Neutrophil (primary cell): Measurements from ENCODE around the gene INTS3.
"Not testable (repeated sequence)": the region's sequence is repeated elsewhere in the genome, so short reads cannot be mapped to it uniquely, and the experiment has no call there.

Experiments
- H3K27ac ChIP-seq: fragments of 200-600 bp; sonication (generic); 2 replicates; pipeline ENCODE4 v1.5.1; 2016; ENCODE audit warnings: mild to moderate bottlenecking, moderate library complexity
- H3K27me3 ChIP-seq: fragments of 200-600 bp; sonication (generic); 2 replicates; pipeline ENCODE4 v1.6.0; 2016; ENCODE audit warnings: mild to moderate bottlenecking
- H3K36me3 ChIP-seq: fragments of 200-600 bp; sonication (generic); 2 replicates; pipeline ENCODE4 v1.5.1; 2017
- H3K4me1 ChIP-seq, 2 experiments: fragments of 200-600 bp in 1 of 2; sonication (generic) in 1 of 2; 1 replicate in 1 of 2; 2 replicates in 1 of 2; pipeline versions ENCODE4 v1.5.1 to v1.6.1; 2013 to 2016; ENCODE audit warnings: low read depth in 1 of 2, low read length in 1 of 2, mild to moderate bottlenecking in 1 of 2, moderate library complexity in 1 of 2; ENCODE audit not compliant: control insufficient read depth in 1 of 2, insufficient read depth in 1 of 2
- H3K4me3 ChIP-seq, 2 experiments: fragments of 200-600 bp in 1 of 2; sonication (generic) in 1 of 2; 1 replicate in 1 of 2; 2 replicates in 1 of 2; pipeline ENCODE4 v1.5.1; 2013 to 2016; ENCODE audit warnings: low read depth in 1 of 2, low read length in 1 of 2, mild to moderate bottlenecking in 1 of 2, moderate library complexity in 1 of 2
- H3K9me3 ChIP-seq: fragments of 200-600 bp; sonication (generic); 2 replicates; pipeline ENCODE4 v1.5.1; 2016
- CTCF ChIP-seq: fragments of 200-600 bp; sonication (generic); IDR thresholded peaks from 2 replicates; pipeline ENCODE4 v1.5.1; 2016; ENCODE audit warnings: antibody characterized with exemption

Gene INTS3

DNA sequence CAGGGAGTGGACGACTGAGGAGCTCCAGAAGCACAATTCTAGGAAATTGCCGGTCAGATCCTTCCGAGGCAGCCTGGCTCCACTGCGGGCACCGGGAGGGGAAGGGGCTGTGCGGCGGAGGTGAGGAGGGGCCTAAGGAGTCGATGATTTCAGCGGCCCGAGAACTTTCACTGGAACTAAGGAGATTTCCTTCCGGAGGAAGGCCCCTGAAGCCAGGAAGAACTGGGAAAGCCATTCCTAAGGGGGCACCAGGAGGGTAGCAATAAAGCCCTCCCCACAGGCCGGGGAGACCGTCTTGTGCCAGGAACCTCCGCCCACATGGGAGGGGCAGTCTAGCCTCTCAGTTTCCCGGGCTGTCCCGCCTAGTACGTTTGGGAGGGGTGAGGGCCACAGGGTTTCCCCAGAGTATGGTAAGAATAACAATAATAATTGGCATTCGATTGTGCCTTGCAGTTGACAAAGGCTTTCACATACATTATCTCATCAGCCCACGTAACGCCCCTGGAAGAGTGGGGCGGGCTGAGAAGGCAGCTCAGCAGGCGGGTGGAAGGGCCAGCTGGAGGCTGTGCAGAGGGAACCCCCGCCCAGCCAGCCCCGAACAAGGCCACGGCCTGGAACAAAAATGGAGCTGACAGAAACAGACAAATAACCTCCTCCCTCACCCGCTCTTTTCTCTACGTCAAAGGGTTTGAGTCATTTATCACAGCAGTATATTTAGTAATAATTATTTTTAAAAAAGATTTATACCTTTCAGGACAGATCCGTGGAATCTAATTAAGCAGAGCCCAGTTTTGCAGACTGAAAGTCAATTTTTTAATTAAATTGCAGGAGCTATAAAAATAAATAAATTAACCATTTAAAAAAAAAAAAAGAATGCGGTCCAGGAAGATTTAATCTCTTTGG lies 29.6 kb upstream of the INTS3 start:
- no peaks in the 10 kb centered on the region for H3K27me3 ChIP-seq
- TF ChIP-seq CTCF: no peak
- no peaks in the 10 kb centered on the region for H3K36me3 ChIP-seq
- H3K9me3 ChIP-seq: no peaks in the 10 kb centered on the region
- H3K4me3 ChIP-seq: peak overlapping the region; percentile 7 to 32
- H3K27ac ChIP-seq: no peak overlapping the region
- peaks cover 8% of the 10 kb centered on the region in 2 experiments for H3K4me1 ChIP-seq

DNA sequence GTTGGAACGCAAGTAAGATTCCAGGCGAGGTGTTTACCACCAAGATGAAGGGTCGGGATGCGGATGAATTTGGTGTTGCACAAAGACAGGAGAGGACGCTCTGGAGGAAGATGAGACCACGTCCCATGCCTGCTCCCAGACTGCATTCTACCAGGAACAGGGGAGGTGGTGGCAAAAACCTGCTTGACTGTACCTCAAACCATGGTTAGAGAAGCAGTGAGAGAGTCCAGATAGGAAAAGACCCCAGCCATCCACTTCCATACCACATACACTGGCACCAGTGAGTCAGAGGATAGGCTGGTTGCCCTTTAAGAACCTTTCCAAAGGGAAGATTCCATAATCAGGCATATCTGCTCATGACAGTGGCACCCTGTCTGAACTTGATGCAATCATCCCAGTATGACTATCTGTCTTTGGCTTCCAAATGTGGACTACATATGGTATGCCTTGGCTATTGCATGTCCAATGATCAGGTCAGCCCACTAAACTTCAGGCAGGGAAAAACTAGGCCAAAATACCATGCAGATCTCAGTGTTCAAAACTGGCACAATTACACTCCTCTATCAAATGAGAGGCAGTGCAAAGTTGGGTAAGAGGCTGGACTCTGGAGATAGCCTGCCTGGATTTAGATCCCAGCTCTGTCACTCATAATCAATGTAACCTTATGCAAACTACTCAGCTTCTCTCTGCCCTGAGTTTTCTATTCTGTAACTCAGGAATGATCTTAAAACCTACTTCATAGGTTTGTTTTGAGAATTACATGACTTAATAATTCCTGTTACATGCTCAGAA lies 28.7 kb upstream of the INTS3 start:
- Histone ChIP-seq H3K4me3 (no peak overlapping the region), H3K27me3 (no peaks in the 10 kb centered on the region), H3K36me3 (no peaks in the 10 kb centered on the region), H3K27ac (no peak overlapping the region), H3K9me3 (no peaks in the 10 kb centered on the region), H3K4me1 (peaks cover 8% of the 10 kb centered on the region in 2 experiments)
- no peak for TF ChIP-seq CTCF

DNA sequence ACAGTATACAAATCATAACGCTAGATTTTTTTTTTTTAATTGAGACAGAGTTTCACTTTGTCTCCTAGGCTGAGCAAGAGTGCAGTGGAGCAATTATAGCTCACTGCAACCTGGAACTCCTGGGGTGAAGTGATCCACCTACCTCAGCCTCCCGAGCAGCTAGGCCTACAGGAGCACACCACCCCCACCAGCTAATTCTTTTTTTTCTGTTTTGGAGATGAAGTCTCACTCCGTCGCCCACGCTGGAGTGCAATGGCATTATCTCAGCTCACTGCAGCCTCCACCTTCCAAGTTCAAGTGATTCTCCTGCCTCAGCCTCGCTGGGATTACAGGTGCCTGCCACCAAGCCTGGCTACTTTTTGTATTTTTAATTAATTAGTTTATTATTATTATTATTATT lies 28.1 kb upstream of the INTS3 start:
- no peaks in the 10 kb centered on the region for H3K9me3 ChIP-seq
- no peak overlapping the region for H3K4me3 ChIP-seq
- peaks cover 8% of the 10 kb centered on the region in 2 experiments for H3K4me1 ChIP-seq
- no peak overlapping the region for H3K27ac ChIP-seq
- TF ChIP-seq CTCF: no peak
- H3K36me3 ChIP-seq: no peaks in the 10 kb centered on the region
- no peaks in the 10 kb centered on the region for H3K27me3 ChIP-seq

- no peaks in the 10 kb centered on the region for H3K4me1 ChIP-seq
- H3K27ac ChIP-seq: no peak overlapping the region
- no peak for TF ChIP-seq CTCF
- H3K36me3 ChIP-seq: no peaks in the 10 kb centered on the region
- H3K4me3 ChIP-seq: no peak overlapping the region
- peaks cover under 1% of the 10 kb centered on the region for H3K27me3 ChIP-seq
- H3K9me3 ChIP-seq: no peaks in the 10 kb centered on the region
Measured at GRCh38 chr1:153705484-153705883, 22.4 kb upstream of the INTS3 start.

DNA sequence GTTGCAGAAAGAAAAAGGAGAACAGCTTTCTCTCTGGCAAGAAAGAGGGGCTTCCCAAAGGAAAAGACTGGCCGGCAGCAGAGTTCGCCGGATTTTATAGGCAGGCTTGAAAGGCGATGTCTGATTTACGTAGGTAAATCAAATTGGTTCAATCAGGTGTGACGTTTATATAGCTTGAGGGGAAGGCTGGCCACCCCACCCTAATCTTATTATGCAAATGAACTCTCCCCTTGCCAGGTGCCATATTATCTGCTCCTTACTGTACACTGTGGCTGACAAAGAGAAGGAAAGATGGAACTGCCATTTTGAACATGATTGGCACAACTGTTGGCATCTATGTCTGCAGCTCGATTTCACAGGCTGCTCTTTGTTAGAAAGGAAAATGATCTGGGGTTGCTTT lies 16.8 kb upstream of the INTS3 start:
- TF ChIP-seq CTCF: no peak
- Histone ChIP-seq H3K4me3 (no peak overlapping the region), H3K27ac (no peak overlapping the region), H3K4me1 (no peaks in the 10 kb centered on the region), H3K9me3 (no peaks in the 10 kb centered on the region), H3K36me3 (no peaks in the 10 kb centered on the region), H3K27me3 (peaks cover 10% of the 10 kb centered on the region)

DNA sequence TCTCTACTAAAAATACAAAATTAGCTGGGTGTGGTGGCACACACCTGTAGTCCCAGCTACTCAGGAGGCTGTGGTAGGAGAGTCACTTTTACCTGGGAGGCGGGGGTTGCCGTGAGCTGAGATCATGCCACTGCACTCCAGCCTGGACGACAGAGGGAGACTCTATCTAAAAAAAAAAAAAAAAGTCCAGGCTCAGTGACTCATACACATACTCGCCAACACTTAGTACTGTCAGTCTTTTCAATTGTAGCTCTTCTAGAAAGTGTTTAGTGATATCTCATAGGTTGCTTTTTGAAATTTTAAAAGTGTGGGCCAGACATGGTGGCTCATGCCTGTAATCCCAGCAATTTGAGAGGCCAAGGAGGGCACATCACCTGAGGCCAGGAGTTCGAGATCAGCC lies 11.6 kb upstream of the INTS3 start:
- H3K27me3 ChIP-seq, H3K4me3 ChIP-seq, H3K27ac ChIP-seq, H3K9me3 ChIP-seq, H3K36me3 ChIP-seq, H3K4me1 ChIP-seq: not testable (repeated sequence)
